K562 (cell line): ENCODE results near the gene GOLGA6L2. TPM values are rescaled to one million over a fixed set of nuclear protein-coding genes. Genes with fewer than 3 reads are reported as not detected.
"Not testable (repeated sequence)": the region's sequence is repeated elsewhere in the genome, so short reads cannot be mapped to it uniquely, and the experiment has no call there.

Experiments
- ATAC-seq: fragments of 200-7000 bp; cut with Tn5 transposase; 3 replicates; pipeline ENCODE4 v1.9.1; 2020; ENCODE audit warnings: moderate library complexity
- BruUV-seq: library from RNA; stranded (reverse); fragments of 400-500 nt; replicated peaks from 2 replicates; lab custom pipeline; 2021; lab: Mats Ljungman, UMichigan
- CTCF ChIA-PET: fragments of 300-600 bp; formaldehyde crosslinking; extraction: SDS; loops from one replicate; lab custom pipeline; 2021; ENCODE audit warnings: low intra/inter-chr PET ratio; lab: Yijun Ruan, JAX
- POLR2A ChIA-PET: fragments of 300-600, 350-650 bp; sonication (Branson Sonifier 250); formaldehyde crosslinking; extraction: SDS; loops from one replicate; lab custom pipeline; 2021; ENCODE audit warnings: antibody characterized with exemption, inconsistent platforms; lab: Yijun Ruan, JAX
- DNase-seq, 4 experiments: peaks; one replicate each; pipeline versions ENCODE4 v3.0.0 to v3.0.0-alpha.2; 2011 to 2018; ENCODE audit warnings: low spot score in 3 of 4, mixed read lengths in 3 of 4; ENCODE audit errors: extremely low read depth in 1 of 4
- FAIRE-seq: peaks from 2 replicates; lab custom pipeline; 2011; peaks lifted over from hg19 to GRCh38; lab: Jason Lieb, UNC
- H2AFZ ChIP-seq: 2 replicates; pipeline ENCODE4 v1.6.0; 2011; ENCODE audit warnings: low read depth, low read length, control low read depth, inconsistent platforms
- H3K27ac ChIP-seq: fragments of 200-600 bp; 3 replicates; pipeline ENCODE4 v1.8.0; 2011; ENCODE audit warnings: low read depth, mild to moderate bottlenecking, control low read depth, inconsistent platforms, low read length, moderate library complexity, mixed read lengths; ENCODE audit errors: extremely low read depth
- H3K27me3 ChIP-seq, 2 experiments: fragments of 300-600 bp in 1 of 2; 2 replicates in 1 of 2; 3 replicates in 1 of 2; pipeline versions ENCODE4 v1.6.0 to v1.8.0; 2011; ENCODE audit warnings: inconsistent platforms in 2 of 2, low read length in 2 of 2, mild to moderate bottlenecking in 1 of 2, mixed read lengths in 1 of 2, moderate library complexity in 1 of 2; ENCODE audit not compliant: control insufficient read depth in 2 of 2, insufficient read depth in 2 of 2
- H3K36me3 ChIP-seq: fragments of 300-600 bp; 3 replicates; pipeline ENCODE4 v1.8.0; 2011; ENCODE audit warnings: mild to moderate bottlenecking, low read length, inconsistent platforms; ENCODE audit not compliant: control insufficient read depth, insufficient read depth
- H3K4me1 ChIP-seq, 2 experiments: fragments of 200-600 bp in 1 of 2; replicated peaks in 1 of 2; 2 replicates in 1 of 2; 3 replicates in 1 of 2; pipeline versions ENCODE4 v1.5.1 to v1.8.0; 2011; ENCODE audit warnings: inconsistent platforms in 2 of 2, low read length in 2 of 2, mild to moderate bottlenecking in 1 of 2, mixed read lengths in 1 of 2, moderate library complexity in 1 of 2; ENCODE audit not compliant: control insufficient read depth in 2 of 2, insufficient read depth in 2 of 2
- H3K4me2 ChIP-seq: 2 replicates; pipeline ENCODE4 v1.6.1; 2011; ENCODE audit warnings: low read length, control low read depth, inconsistent platforms, mixed read lengths; ENCODE audit not compliant: insufficient read depth
- H3K4me3 ChIP-seq: fragments of 200-600 bp; sonication (generic), shearing (Covaris generic); 2 replicates; pipeline ENCODE4 v1.5.1; 2016; ENCODE audit warnings: control low read depth, inconsistent platforms
- H3K79me2 ChIP-seq: fragments of 200-600 bp; 3 replicates; pipeline ENCODE4 v1.8.0; 2011; ENCODE audit warnings: low read length, inconsistent platforms; ENCODE audit not compliant: control insufficient read depth, insufficient read depth
- H3K9ac ChIP-seq, 2 experiments: 2 replicates each; pipeline versions ENCODE4 v1.6.0 to v1.6.1; 2011; ENCODE audit warnings: low read depth in 2 of 2, low read length in 2 of 2, control low read depth in 1 of 2, inconsistent platforms in 1 of 2, mild to moderate bottlenecking in 1 of 2, mixed read lengths in 1 of 2; ENCODE audit not compliant: insufficient read depth in 1 of 2
- H3K9me1 ChIP-seq: one replicate; pipeline ENCODE4 v1.6.0; 2011; ENCODE audit warnings: inconsistent platforms, mild to moderate bottlenecking, low read length, moderate library complexity; ENCODE audit not compliant: control insufficient read depth, insufficient read depth
- H3K9me3 ChIP-seq: replicated peaks from 2 replicates; pipeline ENCODE4 v1.5.1; 2011; ENCODE audit warnings: low read depth, low read length, inconsistent platforms; ENCODE audit not compliant: control insufficient read depth, insufficient read depth
- H4K20me1 ChIP-seq: replicated peaks from 2 replicates; pipeline ENCODE4 v1.6.1; 2011; ENCODE audit warnings: low read length, inconsistent platforms, mixed read lengths; ENCODE audit not compliant: control insufficient read depth, insufficient read depth
- NONO ChIP-seq, 2 experiments: fragments of 200-400 bp in 1 of 2; fragments of 450-650 bp in 1 of 2; formaldehyde crosslinking in 1 of 2; IDR thresholded peaks; 2 replicates each; pipeline ENCODE4 v1.6.1; 2017; ENCODE audit warnings: low read depth in 2 of 2, mild to moderate bottlenecking in 2 of 2, moderate library complexity in 2 of 2, low read length in 1 of 2
- RNF2 ChIP-seq: sonication (generic); IDR thresholded peaks from 2 replicates; pipeline ENCODE4 v1.6.1; 2016
- ZNF511 ChIP-seq: sonication (generic); formaldehyde crosslinking; IDR thresholded peaks from 2 replicates; pipeline ENCODE4 v1.8.0; 2022; ENCODE audit warnings: mild to moderate bottlenecking, missing genetic modification reagents
- WGBS: fragments of 100-300 bp; shearing (Covaris generic); methylation state at CpG from one replicate; pipeline ENCODE4 v1.1.6; 2016; ENCODE audit warnings: low coverage, mixed read lengths; ENCODE audit not compliant: insufficient coverage; ENCODE audit errors: missing lambda C conversion rate; 5-methylcytosine and 5-hydroxymethylcytosine counted together
- in situ Hi-C: fragments of 300-500 bp; cut with MboI; formaldehyde crosslinking; loops from 4 replicates; pipeline ENCODE4 v1.15.0; 2018; ENCODE audit warnings: inconsistent platforms, mixed read lengths
- intact Hi-C: fragments of 100-400 bp; cut with micrococcal nuclease; formaldehyde crosslinking; loops from 2 replicates; pipeline ENCODE4 v1.14.2; 2022
- polyA plus RNA-seq, 8 experiments: library from polyadenylated mRNA; depleted of rRNA in 4 of 8; stranded (reverse) in 5 of 8; unstranded in 3 of 8; fragments of >200 nt; fragmentation: Nextera tagmentation in 2 of 8; fragmentation: Illumina TruSeq in 1 of 8; extraction: Ambion mirVana in 2 of 8; extraction: Trizol in 1 of 8; gene quantifications; 2 replicates each; pipeline versions ENCODE4 v1.2.1 to v1.2.3, GENCODE V29; 2011 to 2014; ENCODE audit warnings: inconsistent platforms in 1 of 8, missing spikeins in 1 of 8
- total RNA-seq, 7 experiments: library from RNA; depleted of rRNA in 6 of 7; stranded (reverse); fragments of >200 nt in 6 of 7; fragmentation: Illumina TruSeq in 2 of 7; extraction: Trizol in 2 of 7; gene quantifications; 2 replicates each; pipeline versions ENCODE4 v1.2.1 to v1.2.3, GENCODE V29; 2011 to 2021; ENCODE audit warnings: low replicate concordance in 1 of 7

Gene GOLGA6L2
- total and polyA plus RNA-seq, 9 of the 15 experiments (the other 6 are each of a cell fraction or from before 2014, with no cell fraction given): not detected

DNA sequence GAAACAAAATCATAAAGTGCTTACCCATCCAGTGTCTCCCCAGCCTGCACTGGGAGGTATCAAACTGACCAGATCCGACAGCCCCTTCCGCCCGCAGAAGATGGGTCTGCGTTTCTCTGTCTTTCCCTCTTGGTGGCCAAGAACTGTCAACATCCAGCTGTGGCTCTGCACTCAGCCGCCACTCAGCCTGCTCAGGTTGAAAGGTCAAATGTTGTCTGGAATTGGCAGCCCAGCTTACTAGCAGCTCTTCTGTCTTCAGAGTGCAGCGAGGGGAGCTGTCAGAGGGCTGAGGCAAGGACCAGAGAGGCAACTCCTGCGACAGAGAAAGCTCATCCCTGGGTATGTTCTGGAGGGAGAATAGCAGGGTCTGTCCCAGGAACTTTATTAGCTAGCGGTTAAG, 45.4 kb downstream of the GOLGA6L2 start:
- no peaks in the 10 kb centered on the region for H3K79me2 ChIP-seq
- H3K27me3 ChIP-seq: peaks cover 0 to 21% of the 10 kb centered on the region in 2 experiments; a peak in 2 of 5 replicates
- no peak overlapping the region for H3K4me3 ChIP-seq
- no peaks in the 10 kb centered on the region for H4K20me1 ChIP-seq
- intact Hi-C loops (no loop called here), in situ Hi-C loops (no loop called here)
- H3K4me1 ChIP-seq: no peaks in the 10 kb centered on the region
- ATAC-seq (no peak), FAIRE-seq (peak; percentile 6), DNase-seq (no peak)
- ChIA-PET CTCF (no interaction called here), POLR2A (interaction anchor here (0.7 kb wide), 1 partner anchor 208 kb away, joined by 3 read pairs; no protein-coding TSS in a partner anchor)
- BruUV-seq: no TSS peak
- no peaks in the 10 kb centered on the region for H3K36me3 ChIP-seq
- no peak overlapping the region for H3K4me2 ChIP-seq
- no peak overlapping the region for H3K27ac ChIP-seq
- TF ChIP-seq RNF2: no peak
- TF ChIP-seq NONO (IDR thresholded peaks at IDR 0.05; ENCODE audit: low read depth in 2 of 2, low read length in 1 of 2): no peak
- TF ChIP-seq ZNF511: no peak
- H3K9me1 ChIP-seq: no peaks in the 10 kb centered on the region
- 0% methylated on average over 8 of the region's 8 CpGs for WGBS
- H2AFZ ChIP-seq: no peak overlapping the region
- H3K9me3 ChIP-seq: no peaks in the 10 kb centered on the region
- H3K9ac ChIP-seq: no peak overlapping the region

GRCh38 chr15:23399207-23399606, 47.8 kb downstream of the GOLGA6L2 start:
- in situ Hi-C loops, H3K4me1 ChIP-seq, intact Hi-C loops, H3K4me2 ChIP-seq, H3K9me3 ChIP-seq, H3K36me3 ChIP-seq, H3K27ac ChIP-seq, H2AFZ ChIP-seq, CTCF ChIA-PET, H3K9me1 ChIP-seq, POLR2A ChIA-PET, H3K79me2 ChIP-seq, H3K4me3 ChIP-seq, BruUV-seq, H3K9ac ChIP-seq, ATAC-seq, DNase-seq, H4K20me1 ChIP-seq, FAIRE-seq: not testable (repeated sequence)
- peaks cover 7 to 36% of the 10 kb centered on the region in 2 experiments; a peak in 3 of 5 replicates for H3K27me3 ChIP-seq
- 0% methylated on average over 5 of the region's 5 CpGs for WGBS

GRCh38 chr15:23398357-23398756, 48.7 kb downstream of the GOLGA6L2 start:
- H3K36me3 ChIP-seq, H3K27ac ChIP-seq, H3K4me3 ChIP-seq, FAIRE-seq, CTCF ChIA-PET, ATAC-seq, H3K9me3 ChIP-seq, BruUV-seq, H3K79me2 ChIP-seq, H3K9me1 ChIP-seq, POLR2A ChIA-PET, H3K9ac ChIP-seq, H2AFZ ChIP-seq, H4K20me1 ChIP-seq, DNase-seq, H3K4me2 ChIP-seq, H3K4me1 ChIP-seq, intact Hi-C loops, in situ Hi-C loops: not testable (repeated sequence)
- 4% methylated on average over 4 of the region's 4 CpGs for WGBS
- peaks cover 7 to 40% of the 10 kb centered on the region in 2 experiments; a peak in 3 of 5 replicates for H3K27me3 ChIP-seq
